ENCODE measurements around the gene CLNS1A. TPM values are rescaled to one million over a fixed set of nuclear protein-coding genes. Genes with fewer than 3 reads are reported as not detected.

Gene CLNS1A
- total RNA-seq, 1 donor from 2014 or later = 43.6 TPM

DNA sequence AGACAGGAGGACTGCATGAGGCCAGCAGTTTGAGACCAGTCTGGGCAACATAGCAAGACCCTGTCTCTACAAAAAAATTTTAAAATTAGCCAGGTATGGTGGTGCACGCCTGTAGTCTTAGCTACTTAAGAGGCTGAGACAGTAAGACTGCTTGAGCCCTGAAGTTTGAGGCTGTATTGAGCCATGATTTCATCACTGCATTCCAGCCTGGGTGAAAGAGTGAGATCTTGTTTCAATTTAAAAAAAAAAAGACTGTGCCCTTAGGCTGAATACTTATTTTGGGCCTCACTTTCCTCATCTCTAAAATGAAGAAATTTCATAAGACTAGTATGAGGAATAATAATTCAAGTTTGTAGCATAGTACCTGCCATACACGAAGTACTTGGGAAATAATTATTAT is 41.0 kb downstream of the CLNS1A start:
- intact Hi-C loops (cut with DNase I) = no loop called here

DNA sequence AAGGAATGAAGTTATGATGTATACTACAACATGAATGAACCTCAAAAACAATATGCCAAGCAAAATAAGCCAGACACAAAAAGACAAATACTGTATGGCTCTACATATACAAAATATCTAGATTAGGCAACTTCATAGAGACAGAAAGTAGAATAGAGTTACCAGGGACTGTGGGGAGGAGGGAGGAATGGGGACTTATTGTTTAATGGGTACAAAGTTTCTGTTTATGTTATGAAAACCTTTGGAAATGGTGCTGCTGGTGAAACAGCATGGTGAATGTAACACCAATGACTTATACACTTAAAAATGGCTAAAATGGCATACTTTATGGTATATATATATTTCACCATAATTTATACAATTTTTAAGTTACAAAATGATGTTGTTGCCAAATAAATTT is 43.7 kb downstream of the CLNS1A start:
- no peak for DNase-seq (ENCODE audit: low spot score in 2 of 2)
- Histone ChIP-seq H3K27me3 (no peaks in the 10 kb centered on the region), H3K36me3 (no peaks in the 10 kb centered on the region), H3K9me3 (no peaks in the 10 kb centered on the region), H3K27ac (no peak overlapping the region), H3K4me3 (no peak overlapping the region), H3K4me1 (peaks cover 0 to 2% of the 10 kb centered on the region in 2 donors)
- intact Hi-C loops (cut with DNase I) = no loop called here
- no peak for TF ChIP-seq CTCF (IDR thresholded peaks at IDR 0.05)

More for the DNA sequence above, 41.0 kb downstream of the CLNS1A start:
- Histone ChIP-seq H3K27me3 (no peaks in the 10 kb centered on the region), H3K27ac (no peak overlapping the region), H3K36me3 (no peaks in the 10 kb centered on the region), H3K4me3 (no peak overlapping the region), H3K9me3 (no peaks in the 10 kb centered on the region), H3K4me1 (no peaks in the 10 kb centered on the region)
- no peak for DNase-seq (ENCODE audit: low spot score in 2 of 2)
- TF ChIP-seq CTCF (IDR thresholded peaks at IDR 0.05) = no peak

DNA sequence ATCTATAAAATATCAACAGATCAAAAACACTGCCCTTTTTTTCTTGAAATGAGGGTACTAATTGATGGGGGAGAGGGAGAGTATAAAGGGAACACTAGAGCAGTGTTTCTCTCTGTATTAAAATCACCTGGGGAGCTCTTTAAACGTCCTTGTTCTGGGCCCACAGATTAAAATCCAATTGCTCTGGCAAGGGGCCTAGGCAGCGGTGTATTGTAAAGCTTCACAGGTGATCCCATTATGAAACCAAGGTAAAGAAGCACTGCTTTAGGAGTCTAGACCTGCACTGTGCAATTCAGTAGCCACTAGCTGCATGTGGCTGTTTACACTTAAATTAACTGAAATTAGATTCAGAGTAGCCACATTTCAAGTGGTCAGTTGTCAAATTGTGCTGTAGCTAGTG is 44.9 kb downstream of the CLNS1A start:
- no peaks in the 10 kb centered on the region for H3K27me3 ChIP-seq
- H3K4me1 ChIP-seq = peaks cover 0 to 5% of the 10 kb centered on the region in 2 donors
- H3K9me3 ChIP-seq = no peaks in the 10 kb centered on the region
- no peak for DNase-seq (ENCODE audit: low spot score in 2 of 2)
- intact Hi-C loops (cut with DNase I) = no loop called here
- no peak overlapping the region for H3K4me3 ChIP-seq
- H3K27ac ChIP-seq = no peak overlapping the region
- TF ChIP-seq CTCF (IDR thresholded peaks at IDR 0.05) = no peak
- no peaks in the 10 kb centered on the region for H3K36me3 ChIP-seq

- intact Hi-C loops (cut with DNase I) = no loop called here
- Histone ChIP-seq H3K27ac (peak overlapping the region; percentile 64 to 83), H3K4me1 (peaks cover 0 to 5% of the 10 kb centered on the region in 2 donors), H3K27me3 (no peaks in the 10 kb centered on the region), H3K36me3 (no peaks in the 10 kb centered on the region), H3K4me3 (peak overlapping the region; percentile 84 to 85), H3K9me3 (no peaks in the 10 kb centered on the region)
- peak in 1 of 2 donors; percentile 68 for DNase-seq (ENCODE audit: low spot score in 2 of 2)
- no peak for TF ChIP-seq CTCF (IDR thresholded peaks at IDR 0.05)
These were observed 47.3 kb downstream of the CLNS1A start for GRCh38 chr11:77590194-77590782.

DNA sequence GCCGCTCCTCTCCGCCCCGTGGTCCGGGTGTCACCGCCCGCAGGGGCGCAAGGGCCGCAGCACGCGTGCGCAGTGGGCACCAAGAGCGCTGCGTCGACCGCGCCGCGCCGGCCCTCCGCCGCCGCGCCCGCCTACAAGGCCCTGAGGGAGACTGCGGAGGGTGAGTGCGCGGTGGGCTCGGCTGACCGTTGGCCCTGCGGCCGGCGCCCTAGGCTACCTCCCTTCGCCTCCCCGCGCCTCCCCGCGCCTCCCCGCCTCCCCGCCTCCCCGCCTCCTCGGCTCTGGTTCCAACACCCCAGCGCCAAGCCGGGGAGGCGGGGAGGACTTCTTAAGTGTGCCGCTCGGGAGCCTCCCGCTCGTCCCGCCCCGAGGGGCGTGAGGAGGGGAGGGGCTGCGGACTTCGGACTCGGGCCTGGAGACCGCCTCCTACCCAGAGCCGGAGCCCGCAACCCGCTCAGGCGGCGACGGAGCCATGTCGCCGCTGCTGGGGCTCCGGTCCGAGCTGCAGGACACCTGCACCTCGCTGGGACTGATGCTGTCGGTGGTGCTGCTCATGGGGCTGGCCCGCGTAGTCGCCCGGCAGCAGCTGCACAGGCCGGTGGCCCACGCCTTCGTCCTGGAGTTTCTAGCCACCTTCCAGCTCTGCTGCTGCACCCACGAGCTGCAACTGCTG is 47.9 kb downstream of the CLNS1A start, which contains the start of gene AQP11:
Gene AQP11 (plus strand): TSS at position 433 of the 673 bp plus-strand sequence. CDS start 40 bp downstream, at position 473.
- H3K9me3 ChIP-seq = no peaks in the 10 kb centered on the region
- peak; percentile 36 to 87 for DNase-seq (ENCODE audit: low spot score in 2 of 2)
- peak within 1 kb of the TSS; percentile 84 to 85 for H3K4me3 ChIP-seq
- H3K36me3 ChIP-seq = no peaks in the 10 kb centered on the region
- intact Hi-C loops (cut with DNase I) = no loop called here
- TF ChIP-seq CTCF (IDR thresholded peaks at IDR 0.05) = no peak
- H3K27ac ChIP-seq = peak within 1 kb of the TSS; percentile 64 to 83
- H3K4me1 ChIP-seq = peaks cover 0 to 5% of the 10 kb centered on the region in 2 donors
- no peaks in the 10 kb centered on the region for H3K27me3 ChIP-seq

Data from ascending aorta (tissue), 2 donors.